Measurements from ENCODE around the gene CSNK1E. TPM values are rescaled to one million over a fixed set of nuclear protein-coding genes. Genes with fewer than 3 reads are reported as not detected.

Gene CSNK1E
- total and polyA plus RNA-seq, 9 of the 15 experiments (the other 6 are each of a cell fraction or from before 2014, with no cell fraction given) = 2.7 to 70.0 (median 41.3) TPM

- no peak for TF ChIP-seq RBM22 (IDR thresholded peaks at IDR 0.05; ENCODE audit: low read depth, low read length, poor library complexity, severe bottlenecking)
- no peak for TF ChIP-seq DACH1 (IDR thresholded peaks at IDR 0.05; ENCODE audit: partially characterized antibody)
- no peak for TF ChIP-seq JUNB (CRISPR knock-in tag; conservative IDR thresholded peaks at IDR 0.05)
- TF ChIP-seq E2F4 (CRISPR knock-in tag; IDR thresholded peaks at IDR 0.05; ENCODE audit: low read depth) = no peak
- no peak for TF ChIP-seq ZNF347 (CRISPR knock-in tag; IDR thresholded peaks at IDR 0.05; ENCODE audit: low read depth)
- no peak for TF ChIP-seq NFXL1 (CRISPR knock-in tag; IDR thresholded peaks at IDR 0.05)
- no peak for TF ChIP-seq KDM2B (CRISPR knock-in tag; IDR thresholded peaks at IDR 0.05)
- no peak for TF ChIP-seq ZFX (CRISPR knock-in tag; IDR thresholded peaks at IDR 0.05)
- no peak for TF ChIP-seq ZNF764 (CRISPR knock-in tag; IDR thresholded peaks at IDR 0.05; ENCODE audit: low read depth)
- no peak for TF ChIP-seq ZNF232 (CRISPR knock-in tag; IDR thresholded peaks at IDR 0.05)
These were observed 16.9 kb downstream of the CSNK1E start (continued) for GRCh38 chr22:38300197-38300945.

- Histone ChIP-seq H3K4me2 (ENCODE audit: insufficient read depth, low read length) (no peak overlapping the region), H2AFZ (ENCODE audit: low read depth, low read length) (no peak overlapping the region), H3K9me3 (replicated peaks; ENCODE audit: control insufficient read depth, insufficient read depth, low read depth, low read length) (no peaks in the 10 kb centered on the region), H3K9me1 (ENCODE audit: control insufficient read depth, insufficient read depth, low read length) (no peaks in the 10 kb centered on the region), H3K4me1 (replicated peaks in 1 of 2; ENCODE audit: control insufficient read depth in 2 of 2, insufficient read depth in 2 of 2, low read length in 2 of 2) (peaks cover 0 to 3% of the 10 kb centered on the region in 2 experiments; a peak in 2 of 5 replicates), H3K9ac (ENCODE audit: insufficient read depth in 1 of 2, low read depth in 2 of 2, low read length in 2 of 2) (no peak overlapping the region), H3K36me3 (ENCODE audit: control insufficient read depth, insufficient read depth, low read length) (peaks cover 85% of the 10 kb centered on the region; the same call in 2 of the 3 replicates), H3K27ac (ENCODE audit: extremely low read depth, low read depth, low read length) (no peak overlapping the region), H4K20me1 (replicated peaks; ENCODE audit: control insufficient read depth, insufficient read depth, low read length) (no peaks in the 10 kb centered on the region; the same call in 1 of the 2 replicates), H3K79me2 (ENCODE audit: control insufficient read depth, insufficient read depth, low read length) (peaks cover 15% of the 10 kb centered on the region), H3K4me3 (no peak overlapping the region), H3K27me3 (ENCODE audit: control insufficient read depth in 2 of 2, insufficient read depth in 2 of 2, low read length in 2 of 2) (no peaks in the 10 kb centered on the region)
- intact Hi-C loops (cut with micrococcal nuclease) = no loop called here
- no peak for ATAC-seq
- TF ChIP-seq ERF (CRISPR knock-in tag; IDR thresholded peaks at IDR 0.05) = no peak
- no peak for TF ChIP-seq ZNF717 (CRISPR knock-in tag; IDR thresholded peaks at IDR 0.05)
- 86% methylated on average over 6 of the region's 12 CpGs for WGBS (ENCODE audit: insufficient coverage, low coverage, missing lambda C conversion rate)
- DNase-seq (ENCODE audit: extremely low read depth in 1 of 4, low spot score in 3 of 4) = no peak
- ChIA-PET CTCF (ENCODE audit: low intra/inter-chr PET ratio) (no interaction called here), POLR2A (interaction anchor here (1.4 kb wide), 1 partner anchor 10 kb away, joined by 5 read pairs; no protein-coding TSS in a partner anchor)
- no peak for FAIRE-seq
- BruUV-seq (replicated peaks) = no TSS peak
- in situ Hi-C loops (cut with MboI) = no loop called here
These were observed 17.5 kb downstream of the CSNK1E start for GRCh38 chr22:38299770-38300102.
